Ovary (tissue), 3 donors: ENCODE measurements around the gene RPL10A.

ENCODE experiments used
- EP300 ChIP-seq: sonication (generic); formaldehyde crosslinking; IDR thresholded peaks from one replicate; pipeline ENCODE4 v1.6.1; 2017; ENCODE audit warnings: antibody characterized with exemption
- POLR2A ChIP-seq: fragments of 450-650 bp; IDR thresholded peaks from one replicate; pipeline ENCODE4 v1.6.1; 2017; ENCODE audit warnings: antibody characterized with exemption, mild to moderate bottlenecking, moderate library complexity
- TF ChIP-seq, protein P1 (sequence below), 3 donors: fragments of 450-650 bp in 2 of 3; fragments of 200-600 bp in 1 of 3; IDR thresholded peaks; one replicate each; pipeline versions ENCODE4 v1.5.1 to v1.8.0; 2016 to 2022; ENCODE audit warnings: antibody characterized with exemption in 3 of 3, mild to moderate bottlenecking in 1 of 3
- donor health status: DM: no; HTN: no; CAD: no.

DNA sequence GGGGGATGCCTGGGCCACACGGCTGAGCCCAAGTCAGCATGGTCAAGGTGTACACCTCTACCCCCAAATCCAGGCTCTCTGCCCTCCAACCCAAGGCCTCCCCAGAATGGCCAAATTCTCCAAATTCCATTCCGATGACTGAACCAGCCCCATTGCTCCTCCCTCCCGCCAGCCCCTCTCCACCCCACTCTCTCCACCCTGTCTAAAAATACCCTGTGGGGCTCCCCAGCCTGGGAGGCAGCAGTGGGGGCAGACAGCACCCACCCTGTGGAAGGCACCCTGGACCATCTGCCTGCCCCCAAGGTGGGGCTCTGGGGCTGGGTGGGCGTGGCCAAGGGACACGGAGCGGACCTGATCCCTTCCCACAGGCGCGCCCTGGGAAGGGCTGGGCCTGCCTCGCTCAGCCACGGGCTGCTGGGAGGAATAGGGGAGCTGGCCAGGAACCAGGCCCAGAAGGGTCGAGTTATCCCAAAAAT lies 17.2 kb downstream of the RPL10A start:
- TF ChIP-seq, protein P1, sequence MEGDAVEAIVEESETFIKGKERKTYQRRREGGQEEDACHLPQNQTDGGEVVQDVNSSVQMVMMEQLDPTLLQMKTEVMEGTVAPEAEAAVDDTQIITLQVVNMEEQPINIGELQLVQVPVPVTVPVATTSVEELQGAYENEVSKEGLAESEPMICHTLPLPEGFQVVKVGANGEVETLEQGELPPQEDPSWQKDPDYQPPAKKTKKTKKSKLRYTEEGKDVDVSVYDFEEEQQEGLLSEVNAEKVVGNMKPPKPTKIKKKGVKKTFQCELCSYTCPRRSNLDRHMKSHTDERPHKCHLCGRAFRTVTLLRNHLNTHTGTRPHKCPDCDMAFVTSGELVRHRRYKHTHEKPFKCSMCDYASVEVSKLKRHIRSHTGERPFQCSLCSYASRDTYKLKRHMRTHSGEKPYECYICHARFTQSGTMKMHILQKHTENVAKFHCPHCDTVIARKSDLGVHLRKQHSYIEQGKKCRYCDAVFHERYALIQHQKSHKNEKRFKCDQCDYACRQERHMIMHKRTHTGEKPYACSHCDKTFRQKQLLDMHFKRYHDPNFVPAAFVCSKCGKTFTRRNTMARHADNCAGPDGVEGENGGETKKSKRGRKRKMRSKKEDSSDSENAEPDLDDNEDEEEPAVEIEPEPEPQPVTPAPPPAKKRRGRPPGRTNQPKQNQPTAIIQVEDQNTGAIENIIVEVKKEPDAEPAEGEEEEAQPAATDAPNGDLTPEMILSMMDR (IDR thresholded peaks at IDR 0.05) = no peak
- TF ChIP-seq EP300 (no peak), POLR2A (no peak)
